Uterus (tissue), 4 donors: ENCODE results near the gene TCF19. TPM values are rescaled to one million over a fixed set of nuclear protein-coding genes. Genes with fewer than 3 reads are reported as not detected.

ENCODE experiments used
- DNase-seq, 2 donors: peaks; one replicate each; pipeline ENCODE4 v3.0.0-alpha.2; 2019 to 2020
- H3K27ac ChIP-seq, 2 donors: fragments of 200-600 bp; sonication (generic); 1 replicate in 1 of 2; 2 replicates in 1 of 2; pipeline ENCODE4 v1.5.1; 2016 to 2018
- H3K27me3 ChIP-seq, 2 donors: fragments of 200-600 bp; sonication (generic); one replicate each; pipeline ENCODE4 v1.5.1; 2018 to 2019; ENCODE audit warnings: control low read depth in 1 of 2
- H3K36me3 ChIP-seq, 2 donors: fragments of 200-600 bp; sonication (generic); one replicate each; pipeline ENCODE4 v1.5.1; 2019; ENCODE audit warnings: control low read depth in 1 of 2
- H3K4me1 ChIP-seq, 2 donors: fragments of 200-600 bp; sonication (generic); one replicate each; pipeline ENCODE4 v1.5.1; 2018 to 2019; ENCODE audit warnings: control low read depth in 1 of 2
- H3K4me3 ChIP-seq, 2 donors: fragments of 200-600 bp; sonication (generic); 1 replicate in 1 of 2; 2 replicates in 1 of 2; pipeline ENCODE4 v1.5.1; 2018 to 2019; ENCODE audit warnings: mild to moderate bottlenecking in 1 of 2
- H3K9me3 ChIP-seq, 2 donors: fragments of 200-600 bp; sonication (generic); one replicate each; pipeline ENCODE4 v1.5.1; 2019; ENCODE audit warnings: control low read depth in 1 of 2
- CTCF ChIP-seq, 4 experiments: fragments of 200-600 bp in 2 of 4; fragments of 450-650 bp in 2 of 4; sonication (generic) in 2 of 4; IDR thresholded peaks; one replicate each; pipeline ENCODE4 v1.5.1; 2016 to 2019; ENCODE audit warnings: antibody characterized with exemption in 4 of 4, mild to moderate bottlenecking in 2 of 4, moderate library complexity in 1 of 4
- POLR2A ChIP-seq, 2 donors: fragments of 450-650 bp; IDR thresholded peaks; one replicate each; pipeline ENCODE4 v1.6.1; 2016; ENCODE audit warnings: antibody characterized with exemption in 2 of 2, mild to moderate bottlenecking in 1 of 2, moderate library complexity in 1 of 2
- intact Hi-C: fragments of 100-400 bp; cut with DNase I; formaldehyde crosslinking; loops from one replicate; pipeline ENCODE4 v1.15.1; 2023; ENCODE audit warnings: low total_unique reads
- total RNA-seq, 4 donors: library from RNA; depleted of rRNA in 3 of 4; stranded (reverse); fragments of >200 nt in 3 of 4; gene quantifications; one replicate each; pipeline versions ENCODE4 v1.1.0 to v1.2.4, GENCODE V29; 2014 to 2023
- donor health status: DM: yes; HTN: yes; CAD: no.

Gene TCF19
- 10 to 100 TPM in 3 of 4 donors, 1 to 10 TPM in 1; 3.6 to 22.3 (median 12.6) TPM for total RNA-seq

- no peaks in the 10 kb centered on the region for H3K36me3 ChIP-seq
- no peaks in the 10 kb centered on the region for H3K9me3 ChIP-seq
- peak within 1 kb of the TSS; percentile 69 to 78 for H3K4me3 ChIP-seq
- DNase-seq: peak; percentile 99 to 100
- peak within 1 kb of the TSS; percentile 86 to 87 for H3K27ac ChIP-seq
- H3K27me3 ChIP-seq: no peaks in the 10 kb centered on the region
- TF ChIP-seq POLR2A (IDR thresholded peaks at IDR 0.05) (peak; percentile 42 to 74), CTCF (IDR thresholded peaks at IDR 0.05) (peak in 2 of 4 experiments; percentile 3 to 6)
- H3K4me1 ChIP-seq: no peaks in the 10 kb centered on the region
- intact Hi-C loops: no loop called here
Measured at GRCh38 chr6:31158140-31158862, at the start of gene TCF19. Gene TCF19, plus strand, starts transcription at chr6:31158589. Its CDS starts 881 bp downstream, at chr6:31159470.

DNA sequence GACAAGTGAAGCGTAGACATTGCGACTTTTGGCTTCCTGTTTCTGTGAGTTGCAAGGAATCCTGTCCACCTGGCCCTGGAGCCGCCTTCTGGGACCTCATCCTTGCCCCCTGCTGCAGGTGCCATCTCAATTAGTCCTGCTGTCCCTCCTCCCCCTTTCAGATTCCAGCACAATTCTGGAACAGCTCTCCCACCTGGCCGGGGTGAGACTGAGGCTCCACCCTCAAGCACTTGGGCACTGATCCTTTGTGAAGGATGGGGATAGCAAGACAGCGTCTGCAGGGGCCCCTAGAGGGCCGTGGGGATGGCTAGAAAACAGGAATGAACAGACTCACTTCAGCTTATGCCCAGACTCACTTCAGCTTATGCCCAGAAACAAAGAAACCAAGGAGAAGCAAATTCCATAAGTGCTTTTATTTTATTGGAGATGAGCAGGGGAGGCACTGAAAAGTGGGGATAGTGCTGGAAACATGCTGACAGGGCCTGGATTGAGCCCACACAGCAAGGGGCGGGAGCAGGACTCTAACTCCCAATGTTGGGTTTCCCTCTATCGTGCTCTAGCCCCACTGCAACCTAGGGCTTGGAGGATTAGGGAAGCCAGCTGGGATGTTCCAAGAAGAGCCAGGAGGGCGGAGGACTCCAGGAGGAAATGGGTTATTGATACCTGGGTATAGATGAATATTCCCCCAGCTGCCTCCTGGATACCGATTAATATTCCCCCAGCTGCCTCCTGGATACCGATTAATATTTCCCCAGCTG, 47.4 kb upstream of the TCF19 start:
- Histone ChIP-seq H3K36me3 (no peaks in the 10 kb centered on the region), H3K27ac (no peak overlapping the region), H3K9me3 (no peaks in the 10 kb centered on the region), H3K4me1 (peaks cover 0 to 8% of the 10 kb centered on the region in 2 donors), H3K27me3 (no peaks in the 10 kb centered on the region), H3K4me3 (no peak overlapping the region)
- intact Hi-C loops: no loop called here
- no peak for DNase-seq
- TF ChIP-seq CTCF (IDR thresholded peaks at IDR 0.05) (no peak), POLR2A (IDR thresholded peaks at IDR 0.05) (no peak)

DNA sequence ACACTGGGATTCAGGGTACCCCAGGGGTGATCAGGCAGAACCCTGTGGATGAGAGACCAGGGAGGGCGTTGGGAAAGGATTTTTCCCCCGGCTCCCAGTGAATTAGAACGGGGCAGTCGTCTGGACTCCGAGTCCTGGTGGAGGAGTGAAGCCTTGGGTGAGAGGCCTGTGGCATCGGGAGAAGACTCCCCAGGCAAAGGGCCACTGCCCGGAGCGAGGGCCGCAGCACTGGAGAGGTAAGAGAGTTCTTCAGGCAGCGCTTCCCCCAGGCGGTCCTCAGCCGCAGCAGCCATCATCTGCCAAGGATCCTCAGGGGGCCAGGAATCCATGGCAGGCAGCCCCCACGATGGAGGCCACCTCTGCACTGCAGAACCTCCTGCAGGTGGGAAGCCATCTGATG, 46.7 kb upstream of the TCF19 start:
- intact Hi-C loops: no loop called here
- no peak overlapping the region for H3K27ac ChIP-seq

GRCh38 chr6:31112478-31112877, 45.9 kb upstream of the TCF19 start, which contains the start of gene C6orf15:
Gene C6orf15, minus strand, starts transcription at chr6:31112575. Its CDS starts 20 bp downstream, at chr6:31112555.
- Histone ChIP-seq H3K27ac (peak within 1 kb of the TSS in 1 of 2 donors; percentile 91), H3K27me3 (no peaks in the 10 kb centered on the region), H3K4me1 (peaks cover 0 to 8% of the 10 kb centered on the region in 2 donors), H3K4me3 (no peak within 1 kb of the TSS), H3K9me3 (no peaks in the 10 kb centered on the region), H3K36me3 (no peaks in the 10 kb centered on the region)
- TF ChIP-seq POLR2A (IDR thresholded peaks at IDR 0.05): no peak
- no peak for TF ChIP-seq CTCF (IDR thresholded peaks at IDR 0.05)
- intact Hi-C loops: no loop called here
- DNase-seq: no peak

More for the DNA sequence above, 46.7 kb upstream of the TCF19 start:
- TF ChIP-seq CTCF (IDR thresholded peaks at IDR 0.05): no peak
- TF ChIP-seq POLR2A (IDR thresholded peaks at IDR 0.05): no peak
- no peak for DNase-seq
- no peaks in the 10 kb centered on the region for H3K36me3 ChIP-seq
- peaks cover 0 to 8% of the 10 kb centered on the region in 2 donors for H3K4me1 ChIP-seq
- no peaks in the 10 kb centered on the region for H3K27me3 ChIP-seq
- H3K9me3 ChIP-seq: no peaks in the 10 kb centered on the region
- H3K4me3 ChIP-seq: no peak overlapping the region
